SK-N-SH treated with all-trans-retinoic acid at 6 μM for 48 hours (cell line): ENCODE results near the gene MEIKIN.

Source experiments
- ATAC-seq: fragments of 200-7000 bp; cut with Tn5 transposase; 3 replicates; pipeline ENCODE4 v1.9.1; 2020; ENCODE audit warnings: mild to moderate bottlenecking, moderate library complexity
- ARNTL ChIP-seq: fragments of 450-650 bp; formaldehyde crosslinking; IDR thresholded peaks from 2 replicates; pipeline ENCODE4 v1.5.0; 2020; ENCODE audit warnings: low read depth, mild to moderate bottlenecking, moderate library complexity, borderline replicate concordance
- BACH2 ChIP-seq: fragments of 250-450 bp; sonication (Bioruptor Pico); IDR thresholded peaks from 2 replicates; pipeline ENCODE4 v1.9.0; 2021; ENCODE audit warnings: mild to moderate bottlenecking, borderline replicate concordance
- CSDC2 ChIP-seq: fragments of 250-450 bp; sonication (Bioruptor Pico); IDR thresholded peaks from 2 replicates; pipeline ENCODE4 v1.5.0; 2020; ENCODE audit warnings: mild to moderate bottlenecking, moderate library complexity
- ESRRG ChIP-seq: fragments of 250-450 bp; sonication (Bioruptor Pico); IDR thresholded peaks from 2 replicates; pipeline ENCODE4 v1.6.1; 2021; ENCODE audit warnings: mild to moderate bottlenecking
- GLIS3 ChIP-seq: fragments of 250-450 bp; sonication (Bioruptor Pico); IDR thresholded peaks from 2 replicates; pipeline ENCODE4 v1.5.0; 2020; ENCODE audit warnings: mild to moderate bottlenecking, moderate library complexity
- ISL1 ChIP-seq: fragments of 250-450 bp; sonication (Bioruptor Pico); IDR thresholded peaks from 2 replicates; pipeline ENCODE4 v2.1.2; 2022; ENCODE audit warnings: mild to moderate bottlenecking, moderate library complexity
- OSR1 ChIP-seq: fragments of 250-450 bp; sonication (Bioruptor Pico); IDR thresholded peaks from 2 replicates; pipeline ENCODE4 v1.8.0; 2022; ENCODE audit warnings: moderate library complexity, mild to moderate bottlenecking, inconsistent platforms
- PATZ1 ChIP-seq: fragments of 250-450 bp; sonication (Bioruptor Pico); IDR thresholded peaks from 2 replicates; pipeline ENCODE4 v1.8.0; 2020; ENCODE audit warnings: mild to moderate bottlenecking, moderate library complexity, borderline replicate concordance
- POU6F1 ChIP-seq: fragments of 250-450 bp; sonication (Bioruptor Pico); IDR thresholded peaks from 2 replicates; pipeline ENCODE4 v1.8.0; 2021; ENCODE audit warnings: low read depth, mild to moderate bottlenecking, moderate library complexity, borderline replicate concordance
- PPARA ChIP-seq: fragments of 250-450 bp; sonication (Bioruptor Pico); IDR thresholded peaks from 2 replicates; pipeline ENCODE4 v1.5.0; 2020; ENCODE audit warnings: mild to moderate bottlenecking, borderline replicate concordance
- RARB ChIP-seq: fragments of 250-450 bp; sonication (Bioruptor Pico); IDR thresholded peaks from 2 replicates; pipeline ENCODE4 v1.8.0; 2021; ENCODE audit warnings: mild to moderate bottlenecking, moderate library complexity
- SNAI2 ChIP-seq: fragments of 250-450 bp; sonication (Bioruptor Pico); IDR thresholded peaks from 2 replicates; pipeline ENCODE4 v1.5.0; 2020; ENCODE audit warnings: mild to moderate bottlenecking, moderate library complexity
- TCF4 ChIP-seq: fragments of 250-450 bp; sonication (Bioruptor Pico); IDR thresholded peaks from 2 replicates; pipeline ENCODE4 v1.8.0; 2021; ENCODE audit warnings: mild to moderate bottlenecking, moderate library complexity, borderline replicate concordance
- TOX ChIP-seq: fragments of 250-450 bp; sonication (Bioruptor Pico); IDR thresholded peaks from 2 replicates; pipeline ENCODE4 v1.8.0; 2021; ENCODE audit warnings: mild to moderate bottlenecking, moderate library complexity, borderline replicate concordance
- TSHZ2 ChIP-seq: fragments of 250-450 bp; sonication (Bioruptor Pico); IDR thresholded peaks from 2 replicates; pipeline ENCODE4 v1.5.0; 2020; ENCODE audit warnings: mild to moderate bottlenecking, moderate library complexity
- ZC3H10 ChIP-seq: fragments of 250-450 bp; sonication (Bioruptor Pico); IDR thresholded peaks from 2 replicates; pipeline ENCODE4 v1.5.1; 2021; ENCODE audit warnings: mild to moderate bottlenecking, moderate library complexity
- ZFP30 ChIP-seq: fragments of 450-650 bp; formaldehyde crosslinking; IDR thresholded peaks from 2 replicates; pipeline ENCODE4 v1.5.0; 2022; ENCODE audit warnings: mild to moderate bottlenecking, moderate library complexity
- ZNF565 ChIP-seq: fragments of 450-650 bp; formaldehyde crosslinking; conservative IDR thresholded peaks from 2 replicates; pipeline ENCODE4 v1.5.0; 2020; ENCODE audit warnings: low read depth, mild to moderate bottlenecking, moderate library complexity
- ZNF70 ChIP-seq: fragments of 450-650 bp; formaldehyde crosslinking; IDR thresholded peaks from 2 replicates; pipeline ENCODE4 v1.5.0; 2020; ENCODE audit warnings: mild to moderate bottlenecking, moderate library complexity
- ZNF8 ChIP-seq: fragments of 450-650 bp; formaldehyde crosslinking; IDR thresholded peaks from 2 replicates; pipeline ENCODE4 v1.5.0; 2020; ENCODE audit warnings: mild to moderate bottlenecking, moderate library complexity
- TF ChIP-seq, protein P1 (sequence below): fragments of 250-450 bp; sonication (Bioruptor Pico); IDR thresholded peaks from 2 replicates; pipeline ENCODE4 v1.5.1; 2020; ENCODE audit warnings: low read depth, mild to moderate bottlenecking, moderate library complexity

MEIKIN gene

DNA sequence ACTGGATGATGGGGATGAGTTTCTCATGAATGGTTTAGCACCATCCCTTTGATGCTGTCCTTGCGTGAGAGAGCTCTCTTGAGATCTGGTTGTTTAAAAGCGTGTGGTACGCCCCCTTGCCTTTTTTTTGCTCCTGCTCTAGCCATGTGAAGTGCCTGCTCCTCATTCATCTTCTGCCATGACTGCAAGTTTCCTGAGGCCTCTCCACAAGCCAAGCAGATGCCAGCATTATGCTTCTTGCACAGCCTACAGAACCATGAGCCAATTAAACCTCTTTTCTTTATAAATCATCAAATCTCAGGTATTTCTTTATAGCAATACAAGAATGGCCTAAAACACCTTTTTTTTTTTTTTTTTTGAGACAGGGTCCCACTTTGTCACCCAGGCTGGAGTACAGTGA lies 181.5 kb downstream of the MEIKIN start:
- TF ChIP-seq PPARA (CRISPR knock-in tag) (no peak), POU6F1 (CRISPR knock-in tag) (no peak), ZNF565 (CRISPR knock-in tag) (no peak), RARB (no peak), BACH2 (CRISPR knock-in tag) (no peak), ZNF70 (CRISPR knock-in tag) (no peak)
- TF ChIP-seq, protein P1, sequence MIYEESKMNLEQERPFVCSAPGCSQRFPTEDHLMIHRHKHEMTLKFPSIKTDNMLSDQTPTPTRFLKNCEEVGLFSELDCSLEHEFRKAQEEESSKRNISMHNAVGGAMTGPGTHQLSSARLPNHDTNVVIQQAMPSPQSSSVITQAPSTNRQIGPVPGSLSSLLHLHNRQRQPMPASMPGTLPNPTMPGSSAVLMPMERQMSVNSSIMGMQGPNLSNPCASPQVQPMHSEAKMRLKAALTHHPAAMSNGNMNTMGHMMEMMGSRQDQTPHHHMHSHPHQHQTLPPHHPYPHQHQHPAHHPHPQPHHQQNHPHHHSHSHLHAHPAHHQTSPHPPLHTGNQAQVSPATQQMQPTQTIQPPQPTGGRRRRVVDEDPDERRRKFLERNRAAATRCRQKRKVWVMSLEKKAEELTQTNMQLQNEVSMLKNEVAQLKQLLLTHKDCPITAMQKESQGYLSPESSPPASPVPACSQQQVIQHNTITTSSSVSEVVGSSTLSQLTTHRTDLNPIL (CRISPR knock-in tag): no peak
- ATAC-seq: no peak

DNA sequence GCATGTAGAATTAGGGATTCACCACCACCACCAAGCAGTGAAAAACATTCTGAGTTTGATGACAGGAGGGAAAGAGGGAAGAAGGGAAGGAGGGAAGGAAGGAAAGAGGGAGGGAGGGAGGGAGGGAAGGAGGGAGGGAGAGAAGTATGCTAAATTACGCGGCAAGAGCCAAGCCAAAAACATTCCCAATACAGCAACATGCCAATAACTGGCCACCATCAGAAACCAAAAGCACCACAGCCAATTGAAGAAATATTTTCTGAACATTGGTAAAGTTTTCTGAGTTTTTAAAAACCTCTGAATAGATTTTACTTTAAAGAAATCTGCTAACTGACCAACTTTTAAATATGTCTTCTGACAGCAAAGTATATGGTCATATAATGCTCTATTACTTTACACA lies 184.7 kb downstream of the MEIKIN start:
- no peak for TF ChIP-seq TOX
- no peak for TF ChIP-seq ZFP30 (CRISPR knock-in tag)
- no peak for TF ChIP-seq OSR1 (CRISPR knock-in tag)
- TF ChIP-seq POU6F1 (CRISPR knock-in tag): no peak
- TF ChIP-seq ISL1 (CRISPR knock-in tag): no peak
- TF ChIP-seq CSDC2: no peak
- TF ChIP-seq PATZ1 (CRISPR knock-in tag): no peak
- ATAC-seq: no peak

DNA sequence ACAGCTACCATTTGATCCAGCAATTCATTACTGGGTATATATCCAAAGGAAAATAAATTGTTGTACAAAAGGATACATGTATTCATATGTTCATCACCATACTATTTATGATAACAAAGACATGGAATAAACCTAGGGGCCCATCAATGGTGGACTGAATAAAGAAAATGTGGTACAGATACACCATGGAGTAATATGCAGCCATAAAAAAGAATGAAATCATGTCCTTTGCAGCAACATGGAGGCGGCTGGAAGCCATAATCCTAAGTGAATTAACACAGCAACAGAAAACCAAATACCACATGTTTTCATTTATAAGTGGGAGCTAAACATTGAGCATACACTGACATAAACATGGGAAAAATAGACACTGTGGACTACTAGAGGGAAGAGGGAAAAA lies 185.8 kb downstream of the MEIKIN start:
- no peak for ATAC-seq
- TF ChIP-seq CSDC2 (no peak), ZNF8 (0 out of 2 replicates have a peak, but pooled peaks have one; percentile 28)

- no peak for ATAC-seq
- TF ChIP-seq, protein P1 (CRISPR knock-in tag): no peak
- no peak for TF ChIP-seq PPARA (CRISPR knock-in tag)
- no peak for TF ChIP-seq TSHZ2 (CRISPR knock-in tag)
- no peak for TF ChIP-seq GLIS3 (CRISPR knock-in tag)
- no peak for TF ChIP-seq BACH2 (CRISPR knock-in tag)
- TF ChIP-seq RARB: no peak
- TF ChIP-seq SNAI2 (CRISPR knock-in tag): no peak
- TF ChIP-seq TCF4: no peak
- TF ChIP-seq PATZ1 (CRISPR knock-in tag): no peak
- TF ChIP-seq POU6F1 (CRISPR knock-in tag): no peak
- TF ChIP-seq ZNF8: no peak
- no peak for TF ChIP-seq ZFP30 (CRISPR knock-in tag)
- TF ChIP-seq ZC3H10: no peak
- no peak for TF ChIP-seq ESRRG (CRISPR knock-in tag)
- no peak for TF ChIP-seq ARNTL
- TF ChIP-seq ISL1 (CRISPR knock-in tag): no peak
- no peak for TF ChIP-seq TOX
- TF ChIP-seq ZNF565 (CRISPR knock-in tag): no peak
Measured at GRCh38 chr5:131758520-131758900, 187.0 kb downstream of the MEIKIN start.
